ENCODE data around the gene GLYR1.
"Not testable (repeated sequence)": the region's sequence is repeated elsewhere in the genome, so short reads cannot be mapped to it uniquely, and the experiment has no call there.

GLYR1 gene

GRCh38 chr16:4787627-4788482 is 59.2 kb downstream of the GLYR1 start, which contains the start of gene SEPTIN12:
SEPTIN12 (minus strand) TSS chr16:4788345; CDS start chr16:4787645, 700 bp downstream.
- DNase-seq (ENCODE audit: low read depth), result no peak

- DNase-seq (ENCODE audit: low read depth), result no peak
Measured at GRCh38 chr16:4787068-4787467, 60.0 kb downstream of the GLYR1 start.

- no peak for DNase-seq (ENCODE audit: low read depth)
Measured at GRCh38 chr16:4785758-4786433, 61.2 kb downstream of the GLYR1 start.

GRCh38 chr16:4784444-4784987 is 62.6 kb downstream of the GLYR1 start:
- DNase-seq (ENCODE audit: low read depth), result not testable (repeated sequence)

GRCh38 chr16:4783951-4784336 is 63.1 kb downstream of the GLYR1 start:
- DNase-seq (ENCODE audit: low read depth), result no peak

- DNase-seq (ENCODE audit: low read depth), result no peak
Measured at GRCh38 chr16:4783251-4783950, 63.7 kb downstream of the GLYR1 start.

- no peak for DNase-seq (ENCODE audit: low read depth)
Measured at GRCh38 chr16:4780235-4780634, 66.9 kb downstream of the GLYR1 start.

- no peak for DNase-seq (ENCODE audit: low read depth)
Measured at GRCh38 chr16:4778050-4778392, 69.1 kb downstream of the GLYR1 start.

- no peak for DNase-seq (ENCODE audit: low read depth)
Measured at GRCh38 chr16:4777339-4778049, 69.6 kb downstream of the GLYR1 start.

- no peak for DNase-seq (ENCODE audit: low read depth)
Measured at GRCh38 chr16:4776141-4776705, 70.9 kb downstream of the GLYR1 start.

- no peak for DNase-seq (ENCODE audit: low read depth)
Measured at GRCh38 chr16:4775005-4775404, 72.1 kb downstream of the GLYR1 start.

- no peak for DNase-seq (ENCODE audit: low read depth)
Measured at GRCh38 chr16:4772351-4772750, 74.7 kb downstream of the GLYR1 start.

GRCh38 chr16:4771646-4772045 is 75.4 kb downstream of the GLYR1 start:
- DNase-seq (ENCODE audit: low read depth), result no peak

GRCh38 chr16:4769306-4769638 is 77.8 kb downstream of the GLYR1 start:
- DNase-seq (ENCODE audit: low read depth), result no peak

GRCh38 chr16:4768549-4769305 is 78.4 kb downstream of the GLYR1 start:
- peak; percentile 90 for DNase-seq (ENCODE audit: low read depth)

GRCh38 chr16:4767872-4768548 is 79.1 kb downstream of the GLYR1 start:
- no peak for DNase-seq (ENCODE audit: low read depth)

GRCh38 chr16:4766875-4767628 is 80.0 kb downstream of the GLYR1 start, which contains the start of gene ZNF500:
ZNF500 (minus strand) TSS chr16:4767162; CDS start chr16:4765978, 1,184 bp downstream.
- DNase-seq (ENCODE audit: low read depth), result peak; percentile 97

- no peak for DNase-seq (ENCODE audit: low read depth)
Measured at GRCh38 chr16:4765511-4766474, 81.3 kb downstream of the GLYR1 start.
